B cell (primary cell): Measurements from ENCODE around the gene BDP1. TPM values are rescaled to one million over a fixed set of nuclear protein-coding genes. Genes with fewer than 3 reads are reported as not detected.
A peak's percentile ranks its signal among the peaks of the same experiment; 100 is the strongest.

Experiments used
- ATAC-seq: fragments of 200-7000 bp; cut with Tn5 transposase; one replicate; pipeline ENCODE4 v1.10.0; 2021; ENCODE audit warnings: low read depth, mild to moderate bottlenecking, moderate number of reproducible peaks, moderate library complexity
- CTCF ChIA-PET: fragments of 350-600 bp; sonication (Branson Sonifier 250); formaldehyde crosslinking; loops from one replicate; lab custom pipeline; 2021; ENCODE audit warnings: antibody characterized with exemption, inconsistent platforms; lab: Charles Lee
- POLR2A ChIA-PET: fragments of 350-600 bp; sonication (Branson Sonifier 250); formaldehyde crosslinking; loops from one replicate; lab custom pipeline; 2021; ENCODE audit warnings: antibody characterized with exemption; lab: Charles Lee
- DNase-seq: peaks from one replicate; pipeline ENCODE4 v3.0.0; 2013
- H2AFZ ChIP-seq: 2 replicates; pipeline ENCODE4 v1.6.1; 2012; ENCODE audit warnings: mild to moderate bottlenecking, low read depth, low read length; ENCODE audit not compliant: insufficient read depth, poor library complexity, severe bottlenecking
- H3K27ac ChIP-seq, 2 donors: 1 replicate in 1 of 2; 2 replicates in 1 of 2; pipeline ENCODE4 v1.5.1; 2012 to 2013; ENCODE audit warnings: low read length in 2 of 2, mild to moderate bottlenecking in 2 of 2, moderate library complexity in 1 of 2
- H3K27me3 ChIP-seq, 4 experiments: fragments of 200-600 bp in 1 of 4; sonication (generic) in 1 of 4; replicated peaks in 1 of 4; 1 replicate in 2 of 4; 2 replicates in 2 of 4; pipeline versions ENCODE4 v1.6.1 to v1.7.0; 2013 to 2016; ENCODE audit warnings: low read length in 3 of 4, mild to moderate bottlenecking in 2 of 4, mixed read lengths in 1 of 4, moderate library complexity in 1 of 4; ENCODE audit not compliant: insufficient read depth in 4 of 4, control insufficient read depth in 3 of 4; ENCODE audit errors: control extremely low read depth in 1 of 4
- H3K36me3 ChIP-seq, 2 experiments: replicated peaks in 1 of 2; 1 replicate in 1 of 2; 2 replicates in 1 of 2; pipeline versions ENCODE4 v1.6.1 to v1.7.1; 2013; ENCODE audit warnings: low read length in 1 of 2; ENCODE audit not compliant: insufficient read depth in 2 of 2, control insufficient read depth in 1 of 2; ENCODE audit errors: control extremely low read depth in 1 of 2, extremely low read depth in 1 of 2
- H3K4me1 ChIP-seq, 2 donors: fragments of 200-600 bp in 1 of 2; sonication (generic) in 1 of 2; 1 replicate in 1 of 2; 2 replicates in 1 of 2; pipeline versions ENCODE4 v1.5.1 to v1.6.1; 2013 to 2017; ENCODE audit warnings: low read length in 2 of 2; ENCODE audit not compliant: control insufficient read depth in 2 of 2, insufficient read depth in 2 of 2
- H3K4me2 ChIP-seq: replicated peaks from 2 replicates; pipeline ENCODE3; 2012; ENCODE audit warnings: mild to moderate bottlenecking, low read depth, low read length; ENCODE audit not compliant: poor library complexity, severe bottlenecking
- H3K4me3 ChIP-seq, 5 experiments: fragments of 200-600 bp in 1 of 5; sonication (generic) in 1 of 5; 1 replicate in 3 of 5; 2 replicates in 2 of 5; pipeline versions ENCODE4 v1.5.1 to v1.7.0; 2011 to 2016; ENCODE audit warnings: low read length in 4 of 5, mild to moderate bottlenecking in 4 of 5, low read depth in 2 of 5, control low read depth in 1 of 5, moderate library complexity in 1 of 5; ENCODE audit not compliant: insufficient read depth in 1 of 5; ENCODE audit errors: control extremely low read depth in 1 of 5, extremely low read depth in 1 of 5
- H3K79me2 ChIP-seq: fragments of 200-600 bp; sonication (generic); one replicate; pipeline ENCODE4 v1.6.0; 2016; ENCODE audit warnings: low read length; ENCODE audit not compliant: control insufficient read depth, insufficient read depth
- H3K9ac ChIP-seq: fragments of 200-600 bp; sonication (generic); 2 replicates; pipeline ENCODE4 v1.6.1; 2017; ENCODE audit warnings: mild to moderate bottlenecking, low read length, moderate library complexity
- H3K9me3 ChIP-seq, 3 donors: one replicate each; pipeline versions ENCODE4 v1.6.1 to v1.7.1; 2013; ENCODE audit warnings: low read length in 2 of 3; ENCODE audit not compliant: control insufficient read depth in 2 of 3, insufficient read depth in 1 of 3; ENCODE audit errors: control extremely low read depth in 1 of 3
- H4K20me1 ChIP-seq: 2 replicates; pipeline ENCODE4 v1.6.0; 2012; ENCODE audit warnings: mild to moderate bottlenecking, low read length; ENCODE audit not compliant: insufficient read depth, control insufficient read depth, poor library complexity, severe bottlenecking
- H3K27ac Mint-ChIP-seq: one replicate; pipeline ENCODE4 v1.8.0; 2021; ENCODE audit warnings: mixed read lengths
- H3K27me3 Mint-ChIP-seq: one replicate; pipeline ENCODE4 v1.8.0; 2021; ENCODE audit warnings: mixed read lengths
- H3K4me1 Mint-ChIP-seq: one replicate; pipeline ENCODE4 v1.8.0; 2021; ENCODE audit warnings: mixed read lengths
- H3K4me3 Mint-ChIP-seq: one replicate; pipeline ENCODE4 v1.8.0; 2021; ENCODE audit warnings: mixed read lengths
- H3K9me3 Mint-ChIP-seq: one replicate; pipeline ENCODE4 v1.8.0; 2022; ENCODE audit warnings: mixed read lengths; ENCODE audit not compliant: insufficient read depth
- CTCF ChIP-seq: fragments of 200-600 bp; IDR thresholded peaks from one replicate; pipeline ENCODE4 v1.8.0; 2022; ENCODE audit warnings: antibody characterized with exemption, mild to moderate bottlenecking
- EZH2 ChIP-seq: IDR thresholded peaks from 2 replicates; pipeline ENCODE4 v1.6.1; 2012; ENCODE audit warnings: borderline replicate concordance, low read depth, mild to moderate bottlenecking, moderate library complexity, low read length; ENCODE audit not compliant: insufficient read depth, poor library complexity, severe bottlenecking
- WGBS: methylation state at CpG from one replicate; pipeline ENCODE4 v1.1.5; 2013; ENCODE audit warnings: missing lambda C conversion rate; ENCODE audit not compliant: insufficient coverage; 5-methylcytosine and 5-hydroxymethylcytosine counted together
- intact Hi-C: fragments of 100-400 bp; cut with micrococcal nuclease; formaldehyde crosslinking; loops from one replicate; pipeline ENCODE4 v1.10.0; 2022
- polyA plus RNA-seq: library from polyadenylated mRNA; depleted of rRNA; stranded (reverse); fragments of >200 nt; gene quantifications from 2 replicates; pipeline ENCODE4 v1.2.3, GENCODE V29; 2012
- total RNA-seq, 2 donors: library from RNA; stranded (reverse); fragments of 120-200 nt in 1 of 2; gene quantifications; 1 replicate in 1 of 2; 2 replicates in 1 of 2; pipeline versions ENCODE4 v1.2.3 to v1.2.4, GENCODE V29; 2013 to 2022

BDP1 gene
- total and polyA plus RNA-seq, 2 donors (not counting 1 experiment from before 2014, with no cell fraction given) = 7.9 to 59.4 TPM

GRCh38 chr5:71589903-71590302 lies 134.5 kb downstream of the BDP1 start:
- Histone ChIP-seq H3K4me3 (no peak overlapping the region), H3K27ac (no peak overlapping the region), H3K9me3 (no peaks in the 10 kb centered on the region), H2AFZ (no peak overlapping the region), H3K9ac (no peak overlapping the region), H3K36me3 (peaks cover 0 to 6% of the 10 kb centered on the region in 2 experiments), H3K4me2 (peak overlapping the region; percentile 23), H3K79me2 (peaks cover 66% of the 10 kb centered on the region), H4K20me1 (peaks cover 6% of the 10 kb centered on the region), H3K4me1 (peaks cover 27 to 32% of the 10 kb centered on the region in 2 donors), H3K27me3 (no peaks in the 10 kb centered on the region)
- no peaks in the 10 kb centered on the region for H3K27me3 Mint-ChIP-seq
- peaks cover 39% of the 10 kb centered on the region for H3K4me1 Mint-ChIP-seq
- DNase-seq (no peak), ATAC-seq (no peak)
- WGBS = no CpG with 5 or more reads among the region's 2 CpGs
- H3K9me3 Mint-ChIP-seq = no peaks in the 10 kb centered on the region
- ChIA-PET POLR2A (no interaction called here), CTCF (no interaction called here)
- intact Hi-C loops = loop anchor here (5.0 kb wide), 1 partner anchor 717 kb away; no protein-coding TSS in a partner anchor
- H3K4me3 Mint-ChIP-seq = no peak overlapping the region
- no peak overlapping the region for H3K27ac Mint-ChIP-seq
- TF ChIP-seq CTCF (no peak), EZH2 (no peak)

GRCh38 chr5:71591100-71591499 lies 135.6 kb downstream of the BDP1 start:
- ChIA-PET CTCF (no interaction called here), POLR2A (no interaction called here)

More at GRCh38 chr5:71591100-71591499, 135.6 kb downstream of the BDP1 start:
- no peak overlapping the region for H2AFZ ChIP-seq
- intact Hi-C loops = no loop called here
- H3K9ac ChIP-seq = no peak overlapping the region
- H3K9me3 Mint-ChIP-seq = no peaks in the 10 kb centered on the region
- no peak overlapping the region for H3K4me2 ChIP-seq
- ATAC-seq (no peak), DNase-seq (no peak)
- no peaks in the 10 kb centered on the region for H3K27me3 ChIP-seq
- no peak overlapping the region for H3K27ac Mint-ChIP-seq
- H3K27me3 Mint-ChIP-seq = no peaks in the 10 kb centered on the region
- peaks cover 75% of the 10 kb centered on the region for H3K79me2 ChIP-seq
- peaks cover 0 to 10% of the 10 kb centered on the region in 2 experiments for H3K36me3 ChIP-seq
- peaks cover 6% of the 10 kb centered on the region for H4K20me1 ChIP-seq
- no peak overlapping the region for H3K27ac ChIP-seq
- H3K4me1 ChIP-seq = peaks cover 27 to 32% of the 10 kb centered on the region in 2 donors
- H3K4me1 Mint-ChIP-seq = peaks cover 39% of the 10 kb centered on the region
- H3K9me3 ChIP-seq = no peaks in the 10 kb centered on the region
- TF ChIP-seq CTCF (no peak), EZH2 (no peak)
- H3K4me3 ChIP-seq = no peak overlapping the region
- no peak overlapping the region for H3K4me3 Mint-ChIP-seq
